WTC11 (cell line): ENCODE results near the gene IQCF5. TPM values are rescaled to one million over a fixed set of nuclear protein-coding genes. Genes with fewer than 3 reads are reported as not detected.

Source experiments
- ATAC-seq: fragments of 200-7000 bp; cut with Tn5 transposase; 2 replicates; pipeline ENCODE4 v1.10.0; 2021; ENCODE audit warnings: mild to moderate bottlenecking, moderate library complexity
- Bru-seq: library from RNA; stranded (reverse); fragments of 400-500 nt; gene quantifications from one replicate; lab custom pipeline; 2021; lab: Mats Ljungman, UMichigan
- CTCF ChIA-PET: fragments of 300-600 bp; sonication (Branson Sonifier 250); formaldehyde crosslinking; loops from one replicate; lab custom pipeline; 2021; ENCODE audit warnings: antibody characterized with exemption; lab: Charles Lee
- POLR2A ChIA-PET: fragments of 350-600 bp; sonication (Branson Sonifier 250); formaldehyde crosslinking; loops from one replicate; lab custom pipeline; 2021; ENCODE audit warnings: antibody characterized with exemption; lab: Charles Lee
- DNase-seq: peaks from one replicate; pipeline ENCODE4 v3.0.0; 2021; ENCODE audit warnings: low spot score
- H3K27ac Mint-ChIP-seq: 2 replicates; pipeline ENCODE4 v1.8.0; 2021; ENCODE audit warnings: mixed read lengths
- H3K27me3 Mint-ChIP-seq: 2 replicates; pipeline ENCODE4 v1.8.0; 2021; ENCODE audit warnings: low read depth, mild to moderate bottlenecking, moderate library complexity, mixed read lengths
- H3K36me3 Mint-ChIP-seq: 2 replicates; pipeline ENCODE4 v1.8.0; 2021; ENCODE audit warnings: mixed read lengths
- H3K4me1 Mint-ChIP-seq: 2 replicates; pipeline ENCODE4 v1.8.0; 2022; ENCODE audit warnings: mixed read lengths
- H3K4me3 Mint-ChIP-seq: 2 replicates; pipeline ENCODE4 v1.8.0; 2021; ENCODE audit warnings: mild to moderate bottlenecking, moderate library complexity, mixed read lengths
- H3K9me3 Mint-ChIP-seq: 2 replicates; pipeline ENCODE4 v1.8.0; 2021; ENCODE audit warnings: mixed read lengths
- CBFB ChIP-seq: sonication (generic); formaldehyde crosslinking; IDR thresholded peaks from 2 replicates; pipeline ENCODE4 v1.8.1; 2022; ENCODE audit warnings: mild to moderate bottlenecking, low read depth, missing genetic modification reagents
- E2F1 ChIP-seq: sonication (generic); formaldehyde crosslinking; IDR thresholded peaks from 2 replicates; pipeline ENCODE4 v1.8.0; 2022; ENCODE audit warnings: mild to moderate bottlenecking, missing genetic modification reagents
- GABPB1 ChIP-seq: sonication (generic); formaldehyde crosslinking; IDR thresholded peaks from 2 replicates; pipeline ENCODE4 v1.8.1; 2023; ENCODE audit warnings: mild to moderate bottlenecking, missing genetic modification reagents
- HMGA2 ChIP-seq: fragments of 250-450 bp; sonication (Bioruptor Pico); IDR thresholded peaks from 2 replicates; pipeline ENCODE4 v1.4.0; 2021; ENCODE audit warnings: mild to moderate bottlenecking, moderate library complexity
- IRF2 ChIP-seq: sonication (generic); formaldehyde crosslinking; IDR thresholded peaks from 2 replicates; pipeline ENCODE4 v1.8.0; 2022; ENCODE audit warnings: low read depth, missing genetic modification reagents, borderline replicate concordance
- MYBL2 ChIP-seq: sonication (generic); formaldehyde crosslinking; IDR thresholded peaks from 2 replicates; pipeline ENCODE4 v1.8.1; 2023; ENCODE audit warnings: mild to moderate bottlenecking, moderate library complexity, missing genetic modification reagents
- OVOL2 ChIP-seq: fragments of 250-450 bp; sonication (Bioruptor Pico); IDR thresholded peaks from 2 replicates; pipeline ENCODE4 v1.9.0; 2021; ENCODE audit warnings: mild to moderate bottlenecking, borderline replicate concordance
- PRDM15 ChIP-seq: sonication (generic); formaldehyde crosslinking; IDR thresholded peaks from 2 replicates; pipeline ENCODE4 v1.8.0; 2022; ENCODE audit warnings: missing genetic modification reagents
- SOX15 ChIP-seq: fragments of 250-450 bp; sonication (Bioruptor Pico); IDR thresholded peaks from 2 replicates; pipeline ENCODE4 v1.9.0; 2021; ENCODE audit warnings: mild to moderate bottlenecking
- STAT6 ChIP-seq: sonication (generic); formaldehyde crosslinking; conservative IDR thresholded peaks from 2 replicates; pipeline ENCODE4 v1.8.1; 2023; ENCODE audit warnings: mild to moderate bottlenecking, low read depth, missing genetic modification reagents, moderate library complexity
- TCF7 ChIP-seq: sonication (generic); formaldehyde crosslinking; IDR thresholded peaks from 2 replicates; pipeline ENCODE4 v1.8.0; 2022; ENCODE audit warnings: mild to moderate bottlenecking, low read depth, missing genetic modification reagents, moderate library complexity
- TEAD4 ChIP-seq: sonication (generic); formaldehyde crosslinking; IDR thresholded peaks from 2 replicates; pipeline ENCODE4 v1.8.0; 2022; ENCODE audit warnings: mild to moderate bottlenecking, missing genetic modification reagents
- ZBTB21 ChIP-seq: sonication (generic); formaldehyde crosslinking; IDR thresholded peaks from 2 replicates; pipeline ENCODE4 v1.8.1; 2023; ENCODE audit warnings: mild to moderate bottlenecking, missing genetic modification reagents, borderline replicate concordance
- ZNF138 ChIP-seq: sonication (generic); formaldehyde crosslinking; conservative IDR thresholded peaks from 2 replicates; pipeline ENCODE4 v1.8.1; 2022; ENCODE audit warnings: mild to moderate bottlenecking, moderate library complexity, missing genetic modification reagents
- ZNF281 ChIP-seq: sonication (generic); formaldehyde crosslinking; IDR thresholded peaks from 2 replicates; pipeline ENCODE4 v1.8.0; 2023; ENCODE audit warnings: mild to moderate bottlenecking, missing genetic modification reagents
- ZNF423 ChIP-seq: fragments of 250-450 bp; sonication (Bioruptor Pico); IDR thresholded peaks from 2 replicates; pipeline ENCODE4 v2.1.2; 2022; ENCODE audit warnings: mild to moderate bottlenecking, moderate library complexity
- long read RNA-seq, 3 experiments: library from RNA in 1 of 3; library from capped mRNA in 1 of 3; library from polyadenylated mRNA in 1 of 3; unstranded in 2 of 3; stranded (forward) in 1 of 3; transcript quantifications; one replicate each; pipeline ENCODE4 v2.0.0, GENCODE V29; 2021
- total RNA-seq: library from RNA; stranded (reverse); gene quantifications from 3 replicates; pipeline ENCODE4 v1.2.3, GENCODE V29; 2021
- TF ChIP-seq, protein P1 (sequence below): sonication (generic); formaldehyde crosslinking; IDR thresholded peaks from 2 replicates; pipeline ENCODE4 v1.8.1; 2023; ENCODE audit warnings: mild to moderate bottlenecking, missing genetic modification reagents
- TF ChIP-seq, protein P2 (sequence below): sonication (generic); formaldehyde crosslinking; IDR thresholded peaks from 2 replicates; pipeline ENCODE4 v1.8.0; 2023; ENCODE audit warnings: missing genetic modification reagents, mild to moderate bottlenecking, borderline replicate concordance
- TF ChIP-seq, protein P3 (sequence below): sonication (generic); formaldehyde crosslinking; IDR thresholded peaks from 2 replicates; pipeline ENCODE4 v1.8.0; 2022; ENCODE audit warnings: mild to moderate bottlenecking, missing genetic modification reagents

IQCF5 gene
- total RNA-seq (not detected in 3 replicates), Bru-seq, nascent RNA (not detected)
- long read RNA-seq, experiment 1: 0 reads
- long read RNA-seq, experiment 2: 0 reads
- long read RNA-seq, experiment 3: 0 reads

DNA sequence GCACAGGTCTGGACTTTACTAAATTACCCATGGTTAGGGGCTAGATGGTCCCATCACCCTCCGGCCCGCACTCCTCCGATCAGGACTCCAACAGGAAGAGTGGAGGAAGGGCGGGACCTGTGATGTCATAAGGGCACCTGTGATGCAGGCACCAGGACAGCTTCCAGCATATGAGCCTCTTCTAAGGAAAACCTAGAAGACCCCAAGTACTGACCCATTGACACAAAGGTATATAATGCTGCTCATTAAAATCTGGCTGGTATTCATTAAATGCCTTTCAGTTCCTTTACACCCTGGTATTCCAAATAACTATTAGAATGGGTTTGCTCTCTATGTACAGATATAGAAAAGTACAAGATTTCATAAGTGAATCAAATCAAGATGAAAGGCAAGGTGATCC, at the start of gene IQCF5:
Gene IQCF5, minus strand, starts transcription at position 101 of the 400 bp plus-strand sequence. Its CDS starts 70 bp downstream, at position 31.
- Mint-ChIP-seq H3K9me3 (peaks cover 6% of the 10 kb centered on the region), H3K4me3 (no peak within 1 kb of the TSS), H3K27ac (no peak within 1 kb of the TSS), H3K4me1 (no peaks in the 10 kb centered on the region), H3K27me3 (no peaks in the 10 kb centered on the region; the same call in 1 of the 2 replicates), H3K36me3 (no peaks in the 10 kb centered on the region)
- DNase-seq (no peak), ATAC-seq (no peak)
- CTCF ChIA-PET: interaction anchor here (0.6 to 1.7 kb wide), 2 partner anchors 156 to 905 kb away, joined by 3 to 7 read pairs; no protein-coding TSS in a partner anchor
- POLR2A ChIA-PET: no interaction called here
- TF ChIP-seq GABPB1 (CRISPR knock-in tag) (no peak), TEAD4 (CRISPR knock-in tag) (no peak), E2F1 (CRISPR knock-in tag) (no peak), CBFB (CRISPR knock-in tag) (no peak), SOX15 (CRISPR knock-in tag) (no peak), ZNF138 (CRISPR knock-in tag) (no peak), HMGA2 (no peak), TCF7 (CRISPR knock-in tag) (no peak), STAT6 (CRISPR knock-in tag) (no peak), ZNF281 (CRISPR knock-in tag) (no peak), OVOL2 (CRISPR knock-in tag) (no peak), IRF2 (CRISPR knock-in tag) (no peak), PRDM15 (CRISPR knock-in tag) (no peak), MYBL2 (CRISPR knock-in tag) (no peak), ZBTB21 (CRISPR knock-in tag) (no peak), ZNF423 (CRISPR knock-in tag) (no peak)
- TF ChIP-seq, protein P1, sequence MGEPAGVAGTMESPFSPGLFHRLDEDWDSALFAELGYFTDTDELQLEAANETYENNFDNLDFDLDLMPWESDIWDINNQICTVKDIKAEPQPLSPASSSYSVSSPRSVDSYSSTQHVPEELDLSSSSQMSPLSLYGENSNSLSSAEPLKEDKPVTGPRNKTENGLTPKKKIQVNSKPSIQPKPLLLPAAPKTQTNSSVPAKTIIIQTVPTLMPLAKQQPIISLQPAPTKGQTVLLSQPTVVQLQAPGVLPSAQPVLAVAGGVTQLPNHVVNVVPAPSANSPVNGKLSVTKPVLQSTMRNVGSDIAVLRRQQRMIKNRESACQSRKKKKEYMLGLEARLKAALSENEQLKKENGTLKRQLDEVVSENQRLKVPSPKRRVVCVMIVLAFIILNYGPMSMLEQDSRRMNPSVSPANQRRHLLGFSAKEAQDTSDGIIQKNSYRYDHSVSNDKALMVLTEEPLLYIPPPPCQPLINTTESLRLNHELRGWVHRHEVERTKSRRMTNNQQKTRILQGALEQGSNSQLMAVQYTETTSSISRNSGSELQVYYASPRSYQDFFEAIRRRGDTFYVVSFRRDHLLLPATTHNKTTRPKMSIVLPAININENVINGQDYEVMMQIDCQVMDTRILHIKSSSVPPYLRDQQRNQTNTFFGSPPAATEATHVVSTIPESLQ (CRISPR knock-in tag): no peak
- TF ChIP-seq, protein P2, sequence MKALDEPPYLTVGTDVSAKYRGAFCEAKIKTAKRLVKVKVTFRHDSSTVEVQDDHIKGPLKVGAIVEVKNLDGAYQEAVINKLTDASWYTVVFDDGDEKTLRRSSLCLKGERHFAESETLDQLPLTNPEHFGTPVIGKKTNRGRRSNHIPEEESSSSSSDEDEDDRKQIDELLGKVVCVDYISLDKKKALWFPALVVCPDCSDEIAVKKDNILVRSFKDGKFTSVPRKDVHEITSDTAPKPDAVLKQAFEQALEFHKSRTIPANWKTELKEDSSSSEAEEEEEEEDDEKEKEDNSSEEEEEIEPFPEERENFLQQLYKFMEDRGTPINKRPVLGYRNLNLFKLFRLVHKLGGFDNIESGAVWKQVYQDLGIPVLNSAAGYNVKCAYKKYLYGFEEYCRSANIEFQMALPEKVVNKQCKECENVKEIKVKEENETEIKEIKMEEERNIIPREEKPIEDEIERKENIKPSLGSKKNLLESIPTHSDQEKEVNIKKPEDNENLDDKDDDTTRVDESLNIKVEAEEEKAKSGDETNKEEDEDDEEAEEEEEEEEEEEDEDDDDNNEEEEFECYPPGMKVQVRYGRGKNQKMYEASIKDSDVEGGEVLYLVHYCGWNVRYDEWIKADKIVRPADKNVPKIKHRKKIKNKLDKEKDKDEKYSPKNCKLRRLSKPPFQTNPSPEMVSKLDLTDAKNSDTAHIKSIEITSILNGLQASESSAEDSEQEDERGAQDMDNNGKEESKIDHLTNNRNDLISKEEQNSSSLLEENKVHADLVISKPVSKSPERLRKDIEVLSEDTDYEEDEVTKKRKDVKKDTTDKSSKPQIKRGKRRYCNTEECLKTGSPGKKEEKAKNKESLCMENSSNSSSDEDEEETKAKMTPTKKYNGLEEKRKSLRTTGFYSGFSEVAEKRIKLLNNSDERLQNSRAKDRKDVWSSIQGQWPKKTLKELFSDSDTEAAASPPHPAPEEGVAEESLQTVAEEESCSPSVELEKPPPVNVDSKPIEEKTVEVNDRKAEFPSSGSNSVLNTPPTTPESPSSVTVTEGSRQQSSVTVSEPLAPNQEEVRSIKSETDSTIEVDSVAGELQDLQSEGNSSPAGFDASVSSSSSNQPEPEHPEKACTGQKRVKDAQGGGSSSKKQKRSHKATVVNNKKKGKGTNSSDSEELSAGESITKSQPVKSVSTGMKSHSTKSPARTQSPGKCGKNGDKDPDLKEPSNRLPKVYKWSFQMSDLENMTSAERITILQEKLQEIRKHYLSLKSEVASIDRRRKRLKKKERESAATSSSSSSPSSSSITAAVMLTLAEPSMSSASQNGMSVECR: no peak
- TF ChIP-seq, protein P3, sequence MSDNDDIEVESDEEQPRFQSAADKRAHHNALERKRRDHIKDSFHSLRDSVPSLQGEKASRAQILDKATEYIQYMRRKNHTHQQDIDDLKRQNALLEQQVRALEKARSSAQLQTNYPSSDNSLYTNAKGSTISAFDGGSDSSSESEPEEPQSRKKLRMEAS (CRISPR knock-in tag): no peak
